Spleen (tissue), 11 donors: ENCODE measurements around the gene TEAD1. TPM values are rescaled to one million over a fixed set of nuclear protein-coding genes. Genes with fewer than 3 reads are reported as not detected.

Experiments
- DNase-seq: peaks from one replicate; pipeline ENCODE4 v3.0.0-alpha.2; 2020
- H3K27ac ChIP-seq, 8 donors: fragments of 200-600 bp; sonication (generic) in 7 of 8; 1 replicate in 4 of 8; 2 replicates in 4 of 8; pipeline versions ENCODE4 v1.5.0 to v1.8.0; 2016 to 2021; ENCODE audit warnings: inconsistent platforms in 4 of 8, mild to moderate bottlenecking in 4 of 8, moderate library complexity in 1 of 8
- H3K27me3 ChIP-seq, 7 donors: fragments of 200-600 bp; sonication (generic) in 6 of 7; replicated peaks in 1 of 7; 1 replicate in 4 of 7; 2 replicates in 3 of 7; pipeline versions ENCODE4 v1.5.0 to v1.8.0; 2016 to 2021; ENCODE audit warnings: inconsistent platforms in 3 of 7, mild to moderate bottlenecking in 1 of 7
- H3K36me3 ChIP-seq, 6 donors: fragments of 200-600 bp; sonication (generic) in 5 of 6; 1 replicate in 4 of 6; 2 replicates in 2 of 6; pipeline versions ENCODE4 v1.5.0 to v1.8.0; 2016 to 2021; ENCODE audit warnings: inconsistent platforms in 2 of 6
- H3K4me1 ChIP-seq, 6 donors: fragments of 200-600 bp; sonication (generic) in 5 of 6; 1 replicate in 3 of 6; 2 replicates in 3 of 6; pipeline versions ENCODE4 v1.5.0 to v1.8.0; 2016 to 2021; ENCODE audit warnings: inconsistent platforms in 3 of 6
- H3K4me3 ChIP-seq, 8 donors: fragments of 200-600 bp; sonication (generic) in 7 of 8; 1 replicate in 4 of 8; 2 replicates in 4 of 8; pipeline versions ENCODE4 v1.5.0 to v1.8.0; 2016 to 2021; ENCODE audit warnings: inconsistent platforms in 4 of 8, mild to moderate bottlenecking in 4 of 8, moderate library complexity in 2 of 8
- H3K9me3 ChIP-seq, 8 donors: fragments of 200-600 bp; sonication (generic) in 7 of 8; 1 replicate in 4 of 8; 2 replicates in 4 of 8; pipeline versions ENCODE4 v1.5.0 to v1.8.0; 2016 to 2021; ENCODE audit warnings: inconsistent platforms in 4 of 8
- CTCF ChIP-seq, 11 experiments: fragments of 200-600 bp in 7 of 11; fragments of 450-650 bp in 4 of 11; sonication (generic) in 4 of 11; IDR thresholded peaks in 8 of 11; conservative IDR thresholded peaks in 3 of 11; 1 replicate in 7 of 11; 2 replicates in 4 of 11; pipeline versions ENCODE4 v1.4.0 to v1.8.0; 2016 to 2021; ENCODE audit warnings: antibody characterized with exemption in 11 of 11, inconsistent platforms in 4 of 11, mild to moderate bottlenecking in 1 of 11
- POLR2A ChIP-seq, 3 donors: fragments of 450-650 bp; IDR thresholded peaks; one replicate each; pipeline ENCODE4 v1.5.1; 2017; ENCODE audit warnings: antibody characterized with exemption in 3 of 3, mild to moderate bottlenecking in 1 of 3
- POLR2AphosphoS5 ChIP-seq, 3 donors: sonication (generic); formaldehyde crosslinking; IDR thresholded peaks; one replicate each; pipeline ENCODE4 v1.5.1; 2017; ENCODE audit warnings: antibody characterized with exemption in 3 of 3
- WGBS, 5 donors: extraction: QIAGEN DNeasy Blood & Tissue Kit in 3 of 5; methylation state at CpG; one replicate each; pipeline versions ENCODE4 v1.1.5 to v1.1.7; 2013 to 2018; 5-methylcytosine and 5-hydroxymethylcytosine counted together
- intact Hi-C: fragments of 100-400 bp; cut with DNase I; formaldehyde crosslinking; loops from one replicate; pipeline ENCODE4 v1.15.0; 2023; ENCODE audit warnings: low total_unique reads
- polyA plus RNA-seq, 3 donors: library from polyadenylated mRNA; stranded (reverse); fragments of 200-250 nt; gene quantifications; one replicate each; pipeline ENCODE4 v1.2.1, GENCODE V29; 2013
- total RNA-seq, 7 donors: library from RNA; depleted of rRNA in 3 of 7; stranded (reverse); fragments of >200 nt in 3 of 7; fragmentation: NEBNext Ultra II Directional in 4 of 7; extraction: Animal tissue kit (Norgen Biotek cat#: 25700) in 4 of 7; gene quantifications; one replicate each; pipeline versions ENCODE4 v1.1.0 to v1.2.1, GENCODE V29; 2016 to 2021
- donor health status: healthy with polysubstance abuse.
- donor health status: DM: no; HTN: no; CAD: no; lungs with moderate emphysema.
- donor health status: DM: no; HTN: no; CAD: no.
- donor health status: Bipolar disorder and iron deficiency.
- donor health status: healthy.
- donor health status: DM: no; HTN: no; CAD: no.
- donor health status: DM: yes; HTN: yes; CAD: no.

TEAD1 gene
- total and polyA plus RNA-seq, 10 donors: 0.93 to 46.0 (median 18.6) TPM

- WGBS, 5 donors: 76 to 89% (median 87%) methylated on average over 4 of the region's 4 CpGs
- DNase-seq: no peak
- no peak overlapping the region for H3K4me3 ChIP-seq
- no peaks in the 10 kb centered on the region for H3K9me3 ChIP-seq
- TF ChIP-seq POLR2AphosphoS5 (IDR thresholded peaks at IDR 0.05): no peak
- no peak for TF ChIP-seq POLR2A (IDR thresholded peaks at IDR 0.05)
- TF ChIP-seq CTCF (IDR thresholded peaks at IDR 0.05 in 8 of 11, conservative IDR thresholded peaks at IDR 0.05 in 3 of 11): no peak
- H3K4me1 ChIP-seq: peaks cover 0 to 9% (median 0%) of the 10 kb centered on the region in 6 donors
- H3K27me3 ChIP-seq: peaks cover 0 to 15% (median 0%) of the 10 kb centered on the region in 7 donors
- intact Hi-C loops: no loop called here
- H3K27ac ChIP-seq: no peak overlapping the region
- H3K36me3 ChIP-seq: no peaks in the 10 kb centered on the region
Measured at GRCh38 chr11:12728417-12728816, 54.2 kb downstream of the TEAD1 start.

GRCh38 chr11:12729941-12730340 is 55.7 kb downstream of the TEAD1 start:
- TF ChIP-seq POLR2AphosphoS5 (IDR thresholded peaks at IDR 0.05) (no peak), POLR2A (IDR thresholded peaks at IDR 0.05) (no peak), CTCF (IDR thresholded peaks at IDR 0.05 in 8 of 11, conservative IDR thresholded peaks at IDR 0.05 in 3 of 11) (no peak)
- peaks cover 0 to 1% (median 0%) of the 10 kb centered on the region in 7 donors for H3K27me3 ChIP-seq
- 90 to 95% (median 90%) methylated on average over 5 of the region's 5 CpGs for WGBS, 5 donors
- no peak overlapping the region for H3K4me3 ChIP-seq
- no peak for DNase-seq
- no peaks in the 10 kb centered on the region for H3K9me3 ChIP-seq
- no peak overlapping the region for H3K27ac ChIP-seq
- no peaks in the 10 kb centered on the region for H3K4me1 ChIP-seq
- intact Hi-C loops: no loop called here
- no peaks in the 10 kb centered on the region for H3K36me3 ChIP-seq

GRCh38 chr11:12731841-12732336 is 57.7 kb downstream of the TEAD1 start:
- Histone ChIP-seq H3K9me3 (no peaks in the 10 kb centered on the region), H3K27ac (no peak overlapping the region), H3K36me3 (no peaks in the 10 kb centered on the region), H3K4me1 (no peaks in the 10 kb centered on the region), H3K27me3 (no peaks in the 10 kb centered on the region), H3K4me3 (no peak overlapping the region)
- no peak for DNase-seq
- intact Hi-C loops: no loop called here
- TF ChIP-seq POLR2AphosphoS5 (IDR thresholded peaks at IDR 0.05): no peak
- TF ChIP-seq CTCF (IDR thresholded peaks at IDR 0.05 in 8 of 11, conservative IDR thresholded peaks at IDR 0.05 in 3 of 11): no peak
- TF ChIP-seq POLR2A (IDR thresholded peaks at IDR 0.05): no peak
- 66 to 82% (median 69%) methylated on average over 3 of the region's 3 CpGs for WGBS, 5 donors

- TF ChIP-seq POLR2AphosphoS5 (IDR thresholded peaks at IDR 0.05) (no peak), CTCF (IDR thresholded peaks at IDR 0.05 in 8 of 11, conservative IDR thresholded peaks at IDR 0.05 in 3 of 11) (no peak), POLR2A (IDR thresholded peaks at IDR 0.05) (no peak)
- no peak for DNase-seq
- no peaks in the 10 kb centered on the region for H3K27me3 ChIP-seq
- H3K4me1 ChIP-seq: no peaks in the 10 kb centered on the region
- H3K27ac ChIP-seq: no peak overlapping the region
- WGBS, 5 donors: 84 to 96% (median 92%) methylated on average over 2 of the region's 2 CpGs
- no peaks in the 10 kb centered on the region for H3K36me3 ChIP-seq
- H3K9me3 ChIP-seq: no peaks in the 10 kb centered on the region
- H3K4me3 ChIP-seq: no peak overlapping the region
- intact Hi-C loops: no loop called here
Measured at GRCh38 chr11:12733091-12733490, 58.9 kb downstream of the TEAD1 start.
